Uterus (tissue), 2 donors: Measurements from ENCODE around the gene ZBTB40.

Experiments used
- CTCF ChIP-seq, 4 experiments: fragments of 200-600 bp in 2 of 4; fragments of 450-650 bp in 2 of 4; sonication (generic) in 2 of 4; IDR thresholded peaks; one replicate each; pipeline ENCODE4 v1.5.1; 2016 to 2019; ENCODE audit warnings: antibody characterized with exemption in 4 of 4, mild to moderate bottlenecking in 2 of 4, moderate library complexity in 1 of 4
- POLR2A ChIP-seq, 2 donors: fragments of 450-650 bp; IDR thresholded peaks; one replicate each; pipeline ENCODE4 v1.6.1; 2016; ENCODE audit warnings: antibody characterized with exemption in 2 of 2, mild to moderate bottlenecking in 1 of 2, moderate library complexity in 1 of 2

- no peak for TF ChIP-seq CTCF (IDR thresholded peaks at IDR 0.05)
- no peak for TF ChIP-seq POLR2A (IDR thresholded peaks at IDR 0.05)
These were observed 61.2 kb downstream of the ZBTB40 start for GRCh38 chr1:22512873-22513272.
